ENCODE measurements around the gene PTPRH. TPM values are rescaled to one million over a fixed set of nuclear protein-coding genes. Genes with fewer than 3 reads are reported as not detected.

PTPRH gene
- total RNA-seq, 3 donors from 2014 or later (not counting 1 experiment from before 2014, with no cell fraction given), result 0.45 TPM; not detected in 2

- no peak for TF ChIP-seq CTCF (IDR thresholded peaks at IDR 0.05)
- Mint-ChIP-seq H3K36me3 (no peaks in the 10 kb centered on the region), H3K4me3 (no peak overlapping the region), H3K27ac (no peak overlapping the region), H3K4me1 (peaks cover 0 to 4% of the 10 kb centered on the region in 2 donors), H3K27me3 (ENCODE audit: low read depth in 2 of 2) (peaks cover 8 to 18% of the 10 kb centered on the region in 2 donors), H3K9me3 (no peaks in the 10 kb centered on the region)
- H3K27ac ChIP-seq (ENCODE audit: low read length), result no peak overlapping the region
- WGBS (ENCODE audit: insufficient coverage), result 67% methylated on average over 8 of the region's 9 CpGs
- peaks cover 10% of the 10 kb centered on the region for H3K4me1 ChIP-seq (ENCODE audit: control insufficient read depth, insufficient read depth, low read length)
- intact Hi-C loops (cut with micrococcal nuclease), result no loop called here
- peaks cover 15% of the 10 kb centered on the region for H3K27me3 ChIP-seq (ENCODE audit: control insufficient read depth, insufficient read depth, low read length)
- no peak for DNase-seq
- H3K4me3 ChIP-seq (ENCODE audit: low read length), result no peak overlapping the region
- no peaks in the 10 kb centered on the region for H3K36me3 ChIP-seq (ENCODE audit: control insufficient read depth, insufficient read depth, low read length)
- peaks cover 3% of the 10 kb centered on the region for H3K9me3 ChIP-seq (ENCODE audit: control insufficient read depth, insufficient read depth, low read length)
- no peak for ATAC-seq
Observed at GRCh38 chr19:55137915-55138314, 71.4 kb downstream of the PTPRH start.

GRCh38 chr19:55136399-55137102 is 72.8 kb downstream of the PTPRH start:
- Mint-ChIP-seq H3K9me3 (no peaks in the 10 kb centered on the region), H3K27me3 (ENCODE audit: low read depth in 2 of 2) (peaks cover 8 to 23% of the 10 kb centered on the region in 2 donors), H3K36me3 (no peaks in the 10 kb centered on the region), H3K4me3 (no peak overlapping the region), H3K27ac (no peak overlapping the region), H3K4me1 (peaks cover 0 to 4% of the 10 kb centered on the region in 2 donors)
- TF ChIP-seq CTCF (IDR thresholded peaks at IDR 0.05), result no peak
- Histone ChIP-seq H3K4me3 (ENCODE audit: low read length) (no peak overlapping the region), H3K27ac (ENCODE audit: low read length) (no peak overlapping the region), H3K27me3 (ENCODE audit: control insufficient read depth, insufficient read depth, low read length) (peaks cover 16% of the 10 kb centered on the region), H3K9me3 (ENCODE audit: control insufficient read depth, insufficient read depth, low read length) (no peaks in the 10 kb centered on the region), H3K36me3 (ENCODE audit: control insufficient read depth, insufficient read depth, low read length) (no peaks in the 10 kb centered on the region), H3K4me1 (ENCODE audit: control insufficient read depth, insufficient read depth, low read length) (peaks cover 6% of the 10 kb centered on the region)
- ATAC-seq, result no peak
- intact Hi-C loops (cut with micrococcal nuclease), result no loop called here
- WGBS (ENCODE audit: insufficient coverage), result 83% methylated on average over 17 of the region's 17 CpGs
- no peak for DNase-seq

- DNase-seq (no peak), ATAC-seq (no peak)
- intact Hi-C loops (cut with micrococcal nuclease), result no loop called here
- peaks cover 0 to 26% of the 10 kb centered on the region in 2 donors for H3K27me3 Mint-ChIP-seq (ENCODE audit: low read depth in 2 of 2)
- H3K27me3 ChIP-seq (ENCODE audit: control insufficient read depth, insufficient read depth, low read length), result peaks cover 7% of the 10 kb centered on the region
- no peaks in the 10 kb centered on the region for H3K9me3 Mint-ChIP-seq
- H3K4me1 Mint-ChIP-seq, result no peaks in the 10 kb centered on the region
- H3K4me3 Mint-ChIP-seq, result no peak overlapping the region
- H3K27ac Mint-ChIP-seq, result no peak overlapping the region
- H3K9me3 ChIP-seq (ENCODE audit: control insufficient read depth, insufficient read depth, low read length), result no peaks in the 10 kb centered on the region
- no peak overlapping the region for H3K27ac ChIP-seq (ENCODE audit: low read length)
- 20% methylated on average over 1 of the region's 3 CpGs for WGBS (ENCODE audit: insufficient coverage)
- H3K36me3 ChIP-seq (ENCODE audit: control insufficient read depth, insufficient read depth, low read length), result no peaks in the 10 kb centered on the region
- no peak for TF ChIP-seq CTCF (IDR thresholded peaks at IDR 0.05)
- H3K4me3 ChIP-seq (ENCODE audit: low read length), result no peak overlapping the region
- no peaks in the 10 kb centered on the region for H3K36me3 Mint-ChIP-seq
- no peaks in the 10 kb centered on the region for H3K4me1 ChIP-seq (ENCODE audit: control insufficient read depth, insufficient read depth, low read length)
Observed at GRCh38 chr19:55134736-55135135, 74.6 kb downstream of the PTPRH start.
